ENCODE data around the gene CHRM2.
"Not testable (repeated sequence)": the region's sequence is repeated elsewhere in the genome, so short reads cannot be mapped to it uniquely, and the experiment has no call there.

CHRM2 gene

DNA sequence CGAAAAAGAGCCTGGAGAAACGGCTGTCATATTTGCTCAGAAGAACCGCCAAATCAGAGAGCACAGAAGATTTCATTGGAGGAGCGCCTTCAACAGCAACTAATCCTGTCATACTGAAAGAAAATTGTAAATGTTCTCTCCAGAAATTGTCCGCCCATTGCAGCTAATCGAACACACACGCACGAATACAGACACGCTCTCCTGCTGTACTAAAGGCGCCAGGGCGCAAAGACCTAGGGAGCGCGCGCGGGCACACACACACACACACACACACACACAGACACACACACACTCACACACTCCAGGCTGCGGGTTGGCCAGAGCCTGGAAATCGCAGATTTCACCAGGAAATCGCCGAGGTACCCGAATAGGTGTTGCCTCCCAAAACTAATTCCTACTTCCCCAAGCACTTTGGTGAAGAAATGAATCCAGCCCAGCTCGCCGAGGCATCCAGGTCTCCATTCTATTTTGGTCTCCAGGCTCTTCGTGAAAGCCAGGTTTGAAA is at the start of gene CHRM2:
Gene CHRM2, plus strand, starts transcription at position 157 of the 505 bp plus-strand sequence. CDS start 146,214 bp downstream, outside the sequence.
- Histone ChIP-seq H3K27ac (no peak within 1 kb of the TSS), H4K20me1 (no peaks in the 10 kb centered on the region), H3K4me3 (no peak within 1 kb of the TSS), H3K9ac (no peak within 1 kb of the TSS), H3K27me3 (no peaks in the 10 kb centered on the region), H3K4me2 (no peak within 1 kb of the TSS), H3K36me3 (no peaks in the 10 kb centered on the region), H3K4me1 (no peaks in the 10 kb centered on the region), H3K9me3 (peaks cover 31% of the 10 kb centered on the region)
- TF ChIP-seq Cebpa-rat (IDR thresholded peaks at IDR 0.05): no peak

- not testable (repeated sequence) for H3K9me3 ChIP-seq, H3K4me2 ChIP-seq, H3K9ac ChIP-seq, H3K36me3 ChIP-seq, H3K27ac ChIP-seq, H3K27me3 ChIP-seq, H3K4me3 ChIP-seq, H3K4me1 ChIP-seq, H4K20me1 ChIP-seq
These were observed 37.1 kb upstream of the CHRM2 start for GRCh38 chr7:136831398-136831797.

DNA sequence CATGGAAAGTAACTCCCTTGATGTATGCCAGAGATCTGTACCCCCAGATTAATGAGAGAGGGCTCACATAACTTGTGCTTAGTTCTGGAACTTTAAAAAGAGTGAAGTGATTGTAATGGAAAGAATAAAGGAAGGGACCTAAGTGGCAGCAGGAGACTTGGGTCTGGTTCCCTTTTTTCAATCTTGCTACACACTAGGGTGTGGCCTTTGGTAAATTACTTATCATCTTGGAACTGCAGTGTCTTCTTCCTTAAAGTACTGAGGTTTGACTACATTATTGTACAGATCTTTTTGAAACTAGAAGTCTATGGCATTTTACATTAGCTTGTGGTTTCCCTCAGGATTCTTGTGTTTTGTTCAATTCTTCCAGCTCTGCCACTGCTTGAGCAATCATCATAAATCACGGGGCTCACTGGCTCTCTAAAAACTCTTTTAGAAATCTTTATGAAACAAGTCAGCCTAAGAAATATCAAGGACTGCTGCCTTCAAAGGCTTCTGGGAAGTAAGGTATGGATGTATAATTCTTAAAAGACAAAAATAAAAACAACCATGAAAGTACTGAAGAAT is 22.5 kb upstream of the CHRM2 start:
- H3K36me3 ChIP-seq: no peaks in the 10 kb centered on the region
- no peak overlapping the region for H3K27ac ChIP-seq
- no peak overlapping the region for H3K4me2 ChIP-seq
- H3K9ac ChIP-seq: no peak overlapping the region
- no peaks in the 10 kb centered on the region for H3K27me3 ChIP-seq
- no peak overlapping the region for H3K4me3 ChIP-seq
- no peak for TF ChIP-seq Cebpa-rat (IDR thresholded peaks at IDR 0.05)
- H3K4me1 ChIP-seq: no peaks in the 10 kb centered on the region
- H4K20me1 ChIP-seq: no peaks in the 10 kb centered on the region
- no peaks in the 10 kb centered on the region for H3K9me3 ChIP-seq

DNA sequence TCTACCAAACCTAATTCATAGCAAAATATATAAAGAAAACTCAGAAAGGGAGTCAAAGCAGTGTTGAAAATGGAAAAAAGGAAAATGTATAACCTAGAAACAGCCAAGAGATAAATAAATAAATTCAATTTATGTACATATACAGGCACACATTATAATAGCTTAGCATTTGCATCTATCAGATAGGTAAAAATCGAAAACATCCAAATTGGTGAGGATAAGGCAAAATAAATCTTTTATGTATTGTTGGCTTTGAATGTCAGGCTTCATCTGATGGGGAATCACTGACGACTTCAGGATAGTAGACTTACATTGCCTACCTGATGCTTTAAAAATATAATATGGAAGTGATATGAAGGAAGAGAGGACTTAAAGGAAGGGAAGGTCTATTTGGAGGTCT is 20.6 kb upstream of the CHRM2 start:
- Histone ChIP-seq H3K9ac (no peak overlapping the region), H3K27ac (no peak overlapping the region), H3K36me3 (no peaks in the 10 kb centered on the region), H4K20me1 (no peaks in the 10 kb centered on the region), H3K4me2 (no peak overlapping the region), H3K9me3 (no peaks in the 10 kb centered on the region), H3K27me3 (no peaks in the 10 kb centered on the region), H3K4me3 (no peak overlapping the region), H3K4me1 (no peaks in the 10 kb centered on the region)
- no peak for TF ChIP-seq Cebpa-rat (IDR thresholded peaks at IDR 0.05)

DNA sequence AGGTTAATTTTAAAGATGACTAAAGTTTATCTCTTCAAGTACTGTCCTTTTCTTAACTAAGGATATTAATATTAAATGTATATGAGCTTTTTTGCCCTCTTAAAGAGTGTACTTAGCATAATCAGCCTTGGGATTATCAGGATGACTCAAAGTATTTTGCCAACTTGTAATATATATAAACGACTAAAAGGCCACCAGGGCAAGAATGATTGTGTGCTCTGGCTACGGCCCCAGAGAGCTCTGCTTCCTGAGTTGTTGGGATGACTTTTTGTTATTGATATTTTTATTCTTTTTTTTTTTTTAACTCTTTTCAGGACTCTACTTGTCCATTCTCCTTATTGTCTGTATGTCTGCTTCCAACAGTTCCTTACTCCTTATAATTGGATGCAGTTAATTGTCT is 14.8 kb upstream of the CHRM2 start:
- no peaks in the 10 kb centered on the region for H3K36me3 ChIP-seq
- no peak for TF ChIP-seq Cebpa-rat (IDR thresholded peaks at IDR 0.05)
- no peaks in the 10 kb centered on the region for H3K27me3 ChIP-seq
- H4K20me1 ChIP-seq: no peaks in the 10 kb centered on the region
- H3K4me1 ChIP-seq: no peaks in the 10 kb centered on the region
- no peak overlapping the region for H3K9ac ChIP-seq
- no peak overlapping the region for H3K4me3 ChIP-seq
- no peaks in the 10 kb centered on the region for H3K9me3 ChIP-seq
- no peak overlapping the region for H3K27ac ChIP-seq
- H3K4me2 ChIP-seq: no peak overlapping the region

DNA sequence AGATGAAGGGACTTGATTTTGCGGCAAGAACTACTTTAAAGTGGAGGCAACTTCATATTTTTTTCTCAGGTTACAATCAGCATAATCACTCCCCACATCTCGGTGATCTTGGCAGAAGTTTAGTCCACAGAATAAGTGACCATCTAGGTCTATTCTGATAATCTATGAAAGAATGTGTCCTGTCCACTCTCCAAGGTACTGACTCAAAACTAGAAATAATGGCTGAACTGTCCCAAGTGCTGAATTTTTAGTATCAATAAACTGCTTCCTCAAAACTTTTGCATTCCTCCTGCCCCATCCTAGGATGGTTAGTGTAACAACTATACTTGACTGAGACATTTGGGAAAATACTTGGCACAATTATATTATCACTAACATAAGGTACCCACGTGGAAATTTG is 10.9 kb upstream of the CHRM2 start:
- H3K27ac ChIP-seq: no peak overlapping the region
- no peak overlapping the region for H3K9ac ChIP-seq
- no peak overlapping the region for H3K4me3 ChIP-seq
- no peaks in the 10 kb centered on the region for H4K20me1 ChIP-seq
- H3K9me3 ChIP-seq: no peaks in the 10 kb centered on the region
- no peaks in the 10 kb centered on the region for H3K36me3 ChIP-seq
- no peak for TF ChIP-seq Cebpa-rat (IDR thresholded peaks at IDR 0.05)
- H3K27me3 ChIP-seq: no peaks in the 10 kb centered on the region
- no peaks in the 10 kb centered on the region for H3K4me1 ChIP-seq
- no peak overlapping the region for H3K4me2 ChIP-seq

DNA sequence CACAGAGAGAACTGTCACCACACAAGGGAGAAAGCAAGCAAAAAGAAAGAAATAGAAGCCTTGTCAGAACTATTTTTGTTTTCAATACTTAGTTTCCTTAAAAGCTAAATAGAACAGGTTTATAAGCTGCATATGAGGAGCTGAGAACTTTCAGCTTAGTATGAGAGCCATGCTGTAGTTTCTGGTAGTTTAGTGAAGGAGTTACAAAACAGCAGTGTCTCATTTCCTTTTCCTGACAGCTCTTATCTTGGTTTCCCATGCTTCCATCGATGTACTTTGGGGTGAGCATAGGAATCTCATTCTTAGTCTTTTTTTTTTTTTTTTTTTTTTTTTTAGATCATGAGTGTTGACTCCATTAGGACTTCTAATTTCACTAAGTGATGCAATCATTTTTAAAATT is 8.6 kb upstream of the CHRM2 start:
- no peak overlapping the region for H3K9ac ChIP-seq
- no peak overlapping the region for H3K4me2 ChIP-seq
- no peaks in the 10 kb centered on the region for H3K4me1 ChIP-seq
- TF ChIP-seq Cebpa-rat (IDR thresholded peaks at IDR 0.05): no peak
- H3K27me3 ChIP-seq: no peaks in the 10 kb centered on the region
- no peaks in the 10 kb centered on the region for H3K9me3 ChIP-seq
- no peak overlapping the region for H3K27ac ChIP-seq
- no peaks in the 10 kb centered on the region for H4K20me1 ChIP-seq
- H3K36me3 ChIP-seq: no peaks in the 10 kb centered on the region
- H3K4me3 ChIP-seq: no peak overlapping the region

DNA sequence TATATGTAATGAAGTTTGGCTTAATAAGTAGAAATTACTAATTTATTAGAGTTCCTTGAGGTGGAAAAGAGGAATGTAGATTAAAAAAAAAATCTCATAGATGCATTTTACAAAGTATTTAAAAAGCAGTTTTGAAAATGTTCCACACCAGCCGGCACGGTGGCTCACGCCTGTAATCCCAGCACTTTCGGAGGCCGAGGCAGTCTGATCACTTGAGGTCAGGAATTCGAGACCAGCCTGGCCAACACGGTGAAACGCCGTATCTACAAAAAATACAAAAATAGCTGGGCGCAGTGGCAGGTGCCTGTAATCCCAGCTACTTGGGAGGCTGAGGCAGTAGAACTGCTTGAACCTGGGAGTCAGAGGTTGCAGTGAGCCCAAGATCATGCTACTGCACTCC is 3.2 kb upstream of the CHRM2 start:
- no peak for TF ChIP-seq Cebpa-rat (IDR thresholded peaks at IDR 0.05)
- H3K4me2 ChIP-seq: no peak overlapping the region
- H3K4me3 ChIP-seq: no peak overlapping the region
- peaks cover 18% of the 10 kb centered on the region for H3K9me3 ChIP-seq
- H3K27me3 ChIP-seq: no peaks in the 10 kb centered on the region
- no peaks in the 10 kb centered on the region for H3K36me3 ChIP-seq
- H3K9ac ChIP-seq: no peak overlapping the region
- H4K20me1 ChIP-seq: no peaks in the 10 kb centered on the region
- no peaks in the 10 kb centered on the region for H3K4me1 ChIP-seq
- H3K27ac ChIP-seq: no peak overlapping the region

GRCh38 chr7:136865777-136866176 is 2.7 kb upstream of the CHRM2 start:
- Histone ChIP-seq H3K27me3 (no peaks in the 10 kb centered on the region), H3K36me3 (no peaks in the 10 kb centered on the region), H3K27ac (no peak overlapping the region), H3K4me1 (no peaks in the 10 kb centered on the region), H3K4me3 (no peak overlapping the region), H3K9me3 (peaks cover 23% of the 10 kb centered on the region), H3K9ac (no peak overlapping the region), H4K20me1 (no peaks in the 10 kb centered on the region), H3K4me2 (no peak overlapping the region)
- TF ChIP-seq Cebpa-rat (IDR thresholded peaks at IDR 0.05): no peak

DNA sequence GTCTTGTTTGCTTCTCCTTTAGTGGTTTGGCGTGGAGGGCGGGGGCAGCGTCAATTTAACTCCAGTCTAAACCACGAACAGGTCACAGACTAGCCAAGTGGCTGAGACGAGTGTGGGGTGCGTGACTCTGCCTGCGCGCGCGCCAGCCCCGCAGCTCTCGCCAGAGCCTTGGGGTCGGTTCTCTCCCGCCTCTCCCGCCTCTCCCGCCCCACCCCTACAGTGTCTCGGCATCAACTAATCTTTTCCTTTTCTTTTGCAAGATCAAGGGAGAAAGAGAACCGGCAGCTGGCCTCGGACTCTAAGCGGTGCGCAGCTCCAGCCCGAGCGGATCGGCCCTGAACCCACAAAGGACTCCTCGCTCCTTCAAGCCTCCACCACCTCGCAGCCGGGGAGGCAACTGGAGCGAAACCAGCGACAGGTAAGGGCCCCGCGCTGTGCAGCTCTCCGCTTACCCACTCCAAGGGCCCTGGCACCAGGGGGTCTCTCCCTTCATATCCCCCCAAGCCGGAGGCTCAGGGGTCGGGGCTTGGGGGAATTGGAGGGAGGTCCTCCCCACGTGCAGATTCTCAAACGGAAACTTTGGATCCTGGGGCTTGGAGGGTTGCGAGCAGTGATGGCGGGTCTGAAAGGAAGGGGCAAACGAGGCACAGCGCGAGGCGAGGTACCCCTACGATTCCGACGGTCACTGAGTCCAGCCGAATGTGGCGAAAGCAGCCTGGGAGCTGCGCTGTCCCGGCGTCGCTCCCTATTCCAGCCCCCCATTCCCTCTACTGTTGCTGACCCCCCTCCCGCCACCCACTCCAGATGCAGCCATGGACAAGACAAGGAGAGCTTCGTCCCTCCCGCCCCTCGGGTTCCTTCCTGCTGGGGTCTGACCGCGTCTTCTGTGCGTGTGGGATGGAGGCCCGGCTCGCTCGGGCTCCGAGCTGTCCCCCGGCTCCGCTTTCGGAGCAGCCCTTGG is 829 bp downstream of the CHRM2 start:
- no peak for TF ChIP-seq Cebpa-rat (IDR thresholded peaks at IDR 0.05)
- Histone ChIP-seq H3K27me3 (no peaks in the 10 kb centered on the region), H3K4me3 (no peak overlapping the region), H3K9me3 (peaks cover 31% of the 10 kb centered on the region), H3K36me3 (no peaks in the 10 kb centered on the region), H3K4me2 (no peak overlapping the region), H3K9ac (no peak overlapping the region), H3K4me1 (no peaks in the 10 kb centered on the region), H3K27ac (no peak overlapping the region), H4K20me1 (no peaks in the 10 kb centered on the region)

All from BLaER1 (cell line).